ENCODE data around the gene IARS1.

The IARS1 gene

GRCh38 chr9:92245005-92245797 is 48.3 kb downstream of the IARS1 start:
- FAIRE-seq (no peak), DNase-seq (ENCODE audit: insufficient read length, low spot score) (no peak)

More at GRCh38 chr9:92245005-92245797, 48.3 kb downstream of the IARS1 start:
- no peak for TF ChIP-seq POLR2A (IDR thresholded peaks at IDR 0.05; ENCODE audit: low read depth, low read length)

Data from H54 (cell line).